A673 (cell line): ENCODE data around the gene API5. TPM values are rescaled to one million over a fixed set of nuclear protein-coding genes. Genes with fewer than 3 reads are reported as not detected.

Source experiments
- BruUV-seq: library from RNA; stranded (reverse); fragments of 400-500 nt; replicated peaks from 2 replicates; lab custom pipeline; 2021; lab: Mats Ljungman, UMichigan
- CTCF ChIA-PET: fragments of 300-600 bp; sonication (Branson Sonifier 250); formaldehyde crosslinking; loops from one replicate; lab custom pipeline; 2022; ENCODE audit warnings: antibody characterized with exemption; lab: Charles Lee
- POLR2A ChIA-PET: fragments of 300-600 bp; sonication (Branson Sonifier 250); formaldehyde crosslinking; loops from one replicate; lab custom pipeline; 2022; ENCODE audit warnings: antibody characterized with exemption; ENCODE audit not compliant: low non-redundant PET; lab: Charles Lee
- DNase-seq: peaks from one replicate; pipeline ENCODE4 v3.0.0-alpha.2; 2015; ENCODE audit warnings: low spot score
- H3K27ac ChIP-seq: fragments of 200-600 bp; sonication (generic); 2 replicates; pipeline ENCODE4 v1.5.1; 2016; ENCODE audit warnings: mixed run types, low read depth, mild to moderate bottlenecking, mixed read lengths, antibody characterized with exemption, low read length; ENCODE audit not compliant: poor library complexity, severe bottlenecking
- H3K27me3 ChIP-seq: fragments of 200-600 bp; sonication (generic); replicated peaks from 2 replicates; pipeline ENCODE4 v1.6.1; 2017; ENCODE audit warnings: mixed run types, low read depth, mild to moderate bottlenecking, mixed read lengths, antibody characterized with exemption, low read length; ENCODE audit not compliant: insufficient read depth, poor library complexity
- H3K36me3 ChIP-seq: fragments of 200-600 bp; sonication (generic); 2 replicates; pipeline ENCODE4 v1.6.1; 2016; ENCODE audit warnings: mixed run types, mild to moderate bottlenecking, mixed read lengths, antibody characterized with exemption, low read length; ENCODE audit not compliant: insufficient read depth, poor library complexity, severe bottlenecking
- H3K4me1 ChIP-seq: fragments of 200-600 bp; sonication (generic); 2 replicates; pipeline ENCODE4 v1.6.1; 2017; ENCODE audit warnings: mixed run types, mild to moderate bottlenecking, mixed read lengths, antibody characterized with exemption, low read length; ENCODE audit not compliant: insufficient read depth, poor library complexity, severe bottlenecking
- H3K4me3 ChIP-seq: fragments of 200-600 bp; sonication (generic); 2 replicates; pipeline ENCODE4 v1.5.1; 2016; ENCODE audit warnings: low read depth, mixed run types, mild to moderate bottlenecking, mixed read lengths, low read length; ENCODE audit not compliant: poor library complexity, severe bottlenecking
- H3K9me3 ChIP-seq: fragments of 200-600 bp; sonication (generic); 2 replicates; pipeline ENCODE4 v1.6.1; 2016; ENCODE audit warnings: mixed run types, low read depth, mild to moderate bottlenecking, mixed read lengths, antibody characterized with exemption, low read length; ENCODE audit not compliant: poor library complexity, severe bottlenecking
- EZH2 ChIP-seq: fragments of 200-600 bp; sonication (generic); IDR thresholded peaks from 2 replicates; pipeline ENCODE4 v1.6.1; 2017; ENCODE audit warnings: borderline replicate concordance, low read depth, mild to moderate bottlenecking, mixed read lengths, antibody characterized with exemption, low read length; ENCODE audit not compliant: poor library complexity, severe bottlenecking
- intact Hi-C: fragments of 100-400 bp; cut with micrococcal nuclease; formaldehyde crosslinking; loops from one replicate; pipeline ENCODE4 v1.10.0; 2022; ENCODE audit not compliant: unreplicated experiment
- total RNA-seq: library from RNA; stranded (reverse); gene quantifications from 2 replicates; pipeline ENCODE4 v1.2.3, GENCODE V29; 2021
- TF ChIP-seq, protein P1 (sequence below): fragments of 300-800, 200-600 bp; sonication (generic); conservative IDR thresholded peaks from 2 replicates; pipeline ENCODE4 v1.5.1; 2017; ENCODE audit warnings: low read depth, mild to moderate bottlenecking, antibody characterized with exemption, low read length, moderate library complexity, mixed read lengths

Gene API5
- total RNA-seq, 1 experiment from 2014 or later = 328 TPM

DNA sequence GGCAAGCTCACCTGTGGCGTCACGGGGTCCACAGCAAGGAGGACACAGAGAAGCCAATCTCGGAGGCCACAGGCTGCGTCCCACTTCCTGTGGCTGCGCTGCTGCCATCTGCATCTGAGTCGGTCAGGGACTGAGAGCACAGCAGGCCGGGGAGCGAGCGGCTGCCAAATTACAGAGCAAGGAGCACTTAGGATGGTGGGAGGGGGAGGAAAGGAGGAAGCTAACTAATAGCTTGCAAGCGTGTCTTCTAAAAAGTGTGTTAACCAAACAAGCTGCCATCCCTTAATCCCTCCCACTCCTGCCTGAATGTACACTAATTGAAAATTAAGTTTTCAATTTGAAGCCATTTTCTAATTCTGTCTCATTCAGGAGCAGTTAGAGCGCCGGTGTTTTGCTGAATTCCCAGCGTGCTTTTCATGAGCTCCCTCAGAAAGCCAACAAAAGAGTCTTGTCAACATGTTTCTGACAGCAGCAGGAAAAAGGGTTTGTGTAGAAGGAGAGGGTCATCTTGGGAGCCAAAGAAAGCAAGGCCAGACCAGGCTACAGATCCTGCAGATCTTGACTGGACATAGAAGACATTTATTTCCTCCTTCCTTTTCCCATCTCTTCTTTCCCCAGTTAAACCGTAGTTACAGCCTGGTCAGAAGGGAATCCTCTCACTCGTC, 42.4 kb upstream of the API5 start:
- Histone ChIP-seq H3K9me3 (no peaks in the 10 kb centered on the region), H3K27ac (peak overlapping the region; percentile 0), H3K27me3 (no peaks in the 10 kb centered on the region), H3K4me3 (no peak overlapping the region), H3K36me3 (no peaks in the 10 kb centered on the region), H3K4me1 (peaks cover 17% of the 10 kb centered on the region)
- POLR2A ChIA-PET = no interaction called here
- DNase-seq = peak; percentile 79
- CTCF ChIA-PET = interaction anchor here (1.0 kb wide), 2 partner anchors 9 to 13 kb away, joined by 3 to 6 read pairs; no protein-coding TSS in a partner anchor
- intact Hi-C loops = loop anchor here (5.0 kb wide), 1 partner anchor 152 kb away; no protein-coding TSS in a partner anchor
- TF ChIP-seq EZH2 = no peak
- TF ChIP-seq, protein P1, sequence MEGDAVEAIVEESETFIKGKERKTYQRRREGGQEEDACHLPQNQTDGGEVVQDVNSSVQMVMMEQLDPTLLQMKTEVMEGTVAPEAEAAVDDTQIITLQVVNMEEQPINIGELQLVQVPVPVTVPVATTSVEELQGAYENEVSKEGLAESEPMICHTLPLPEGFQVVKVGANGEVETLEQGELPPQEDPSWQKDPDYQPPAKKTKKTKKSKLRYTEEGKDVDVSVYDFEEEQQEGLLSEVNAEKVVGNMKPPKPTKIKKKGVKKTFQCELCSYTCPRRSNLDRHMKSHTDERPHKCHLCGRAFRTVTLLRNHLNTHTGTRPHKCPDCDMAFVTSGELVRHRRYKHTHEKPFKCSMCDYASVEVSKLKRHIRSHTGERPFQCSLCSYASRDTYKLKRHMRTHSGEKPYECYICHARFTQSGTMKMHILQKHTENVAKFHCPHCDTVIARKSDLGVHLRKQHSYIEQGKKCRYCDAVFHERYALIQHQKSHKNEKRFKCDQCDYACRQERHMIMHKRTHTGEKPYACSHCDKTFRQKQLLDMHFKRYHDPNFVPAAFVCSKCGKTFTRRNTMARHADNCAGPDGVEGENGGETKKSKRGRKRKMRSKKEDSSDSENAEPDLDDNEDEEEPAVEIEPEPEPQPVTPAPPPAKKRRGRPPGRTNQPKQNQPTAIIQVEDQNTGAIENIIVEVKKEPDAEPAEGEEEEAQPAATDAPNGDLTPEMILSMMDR = no peak
- no TSS peak for BruUV-seq

DNA sequence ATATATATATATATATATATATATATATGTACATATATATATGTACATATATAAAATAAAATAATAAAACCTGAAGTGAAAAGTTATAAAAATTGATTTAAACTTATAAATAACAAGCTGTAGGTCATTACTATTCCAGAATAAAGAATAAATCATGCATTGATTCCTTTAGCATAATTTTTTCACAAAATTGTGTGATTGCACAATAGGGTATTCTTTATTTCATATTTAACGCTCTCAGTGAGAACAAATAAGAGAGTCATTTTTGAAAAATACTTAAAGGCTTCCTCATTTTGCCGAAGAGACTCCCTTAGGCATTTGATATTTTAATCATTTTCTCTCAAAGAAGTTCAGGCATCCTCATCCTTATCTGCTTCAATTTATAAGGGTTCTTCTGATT, 41.3 kb upstream of the API5 start:
- no peak overlapping the region for H3K27ac ChIP-seq
- no peaks in the 10 kb centered on the region for H3K9me3 ChIP-seq
- ChIA-PET CTCF (no interaction called here), POLR2A (no interaction called here)
- no peak overlapping the region for H3K4me3 ChIP-seq
- BruUV-seq = no TSS peak
- TF ChIP-seq, protein P1 = no peak
- TF ChIP-seq EZH2 = no peak
- intact Hi-C loops = no loop called here
- DNase-seq = no peak
- H3K36me3 ChIP-seq = no peaks in the 10 kb centered on the region
- H3K27me3 ChIP-seq = no peaks in the 10 kb centered on the region
- H3K4me1 ChIP-seq = peaks cover 17% of the 10 kb centered on the region

DNA sequence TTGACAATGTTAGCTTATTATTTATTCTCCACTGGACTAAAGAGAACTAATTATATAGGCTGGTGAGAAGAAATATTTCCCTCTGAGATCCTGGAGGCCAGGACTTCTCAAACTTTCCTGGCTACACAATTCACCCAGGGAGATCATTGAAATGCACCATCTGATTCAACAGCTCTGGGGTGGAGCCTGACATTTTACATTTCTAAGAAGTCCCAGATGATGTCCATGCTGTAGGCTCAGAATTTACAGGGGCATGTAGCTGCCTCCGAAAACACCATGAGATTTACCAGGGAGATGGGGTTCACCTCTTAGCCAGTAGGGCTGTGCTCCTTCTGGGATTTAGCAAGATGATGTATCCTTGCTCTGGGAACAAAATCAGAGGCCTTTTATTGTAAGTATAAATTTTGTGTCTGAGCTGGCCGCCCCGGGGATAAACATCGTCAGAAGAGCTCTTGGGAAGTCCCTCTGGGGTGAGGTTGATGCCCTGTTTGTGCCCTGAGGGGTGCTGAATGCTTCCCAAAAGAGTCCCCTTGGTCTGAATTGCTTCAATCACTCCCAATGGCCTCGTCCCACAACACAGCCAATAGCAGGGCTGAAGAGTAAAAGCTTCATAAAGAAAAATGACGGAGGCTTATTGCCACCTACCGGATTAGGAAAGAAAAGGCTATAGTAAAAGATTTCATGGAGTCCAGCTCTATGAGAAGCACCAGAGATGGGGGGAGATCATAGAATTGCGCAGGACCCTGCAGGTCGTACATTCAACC, 33.4 kb upstream of the API5 start:
- intact Hi-C loops = loop anchor here (1.0 to 2.0 kb wide), 5 partner anchors 148 to 1780 kb away; no protein-coding TSS in a partner anchor
- Histone ChIP-seq H3K4me1 (peaks cover 17% of the 10 kb centered on the region), H3K4me3 (no peak overlapping the region), H3K27ac (no peak overlapping the region), H3K9me3 (no peaks in the 10 kb centered on the region), H3K36me3 (no peaks in the 10 kb centered on the region), H3K27me3 (no peaks in the 10 kb centered on the region)
- ChIA-PET POLR2A (interaction anchor here (0.7 kb wide), 1 partner anchor 29 kb away, joined by 4 read pairs; no protein-coding TSS in a partner anchor), CTCF (interaction anchor here (0.6 to 1.4 kb wide), 7 partner anchors 9 to 754 kb away, joined by 3 to 7 read pairs (median 3); no protein-coding TSS in a partner anchor)
- TF ChIP-seq, protein P1 = peak; percentile 89
- no peak for TF ChIP-seq EZH2
- BruUV-seq = no TSS peak
- DNase-seq = peak; percentile 95
